Stomach (tissue), 9 donors: Measurements from ENCODE around the gene C16orf96. TPM values are rescaled to one million over a fixed set of nuclear protein-coding genes. Genes with fewer than 3 reads are reported as not detected.

Experiments used
- DNase-seq, 2 donors: peaks; one replicate each; pipeline versions ENCODE4 v3.0.0 to v3.0.0-alpha.2; 2013 to 2019
- H3K27ac ChIP-seq, 5 donors: fragments of 200-600 bp in 4 of 5; sonication (generic) in 4 of 5; one replicate each; pipeline ENCODE4 v1.5.1; 2013 to 2019; ENCODE audit warnings: mild to moderate bottlenecking in 1 of 5, moderate library complexity in 1 of 5
- H3K27me3 ChIP-seq, 3 donors: fragments of 200-600 bp; sonication (generic); one replicate each; pipeline ENCODE4 v1.5.1; 2017 to 2019; ENCODE audit warnings: mixed run types in 1 of 3
- H3K36me3 ChIP-seq, 4 donors: fragments of 200-600 bp; sonication (generic); 1 replicate in 3 of 4; 2 replicates in 1 of 4; pipeline ENCODE4 v1.5.1; 2016 to 2019
- H3K4me1 ChIP-seq, 4 donors: fragments of 200-600 bp; sonication (generic); one replicate each; pipeline ENCODE4 v1.5.1; 2016 to 2019
- H3K4me3 ChIP-seq, 4 donors: fragments of 200-600 bp; sonication (generic) in 3 of 4; one replicate each; pipeline ENCODE4 v1.5.1; 2016 to 2019; ENCODE audit warnings: mild to moderate bottlenecking in 1 of 4
- H3K9me3 ChIP-seq, 4 donors: fragments of 200-600 bp; sonication (generic); one replicate each; pipeline ENCODE4 v1.5.1; 2016 to 2019
- CTCF ChIP-seq, 7 experiments: fragments of 450-650 bp in 4 of 7; fragments of 200-600 bp in 3 of 7; sonication (generic) in 3 of 7; IDR thresholded peaks; one replicate each; pipeline ENCODE4 v1.5.1; 2016 to 2019; ENCODE audit warnings: antibody characterized with exemption in 7 of 7, control low read depth in 2 of 7, mild to moderate bottlenecking in 1 of 7
- EP300 ChIP-seq: sonication (generic); formaldehyde crosslinking; IDR thresholded peaks from one replicate; pipeline ENCODE4 v1.6.1; 2017; ENCODE audit warnings: antibody characterized with exemption
- POLR2A ChIP-seq, 4 donors: fragments of 450-650 bp; IDR thresholded peaks; one replicate each; pipeline ENCODE4 v1.6.1; 2016; ENCODE audit warnings: antibody characterized with exemption in 4 of 4, control low read depth in 2 of 4, mild to moderate bottlenecking in 1 of 4, moderate library complexity in 1 of 4
- POLR2AphosphoS5 ChIP-seq, 3 donors: sonication (generic); formaldehyde crosslinking; IDR thresholded peaks; one replicate each; pipeline ENCODE4 v1.6.1; 2016; ENCODE audit warnings: antibody characterized with exemption in 3 of 3
- WGBS, 5 donors: extraction: QIAGEN DNeasy Blood & Tissue Kit in 3 of 5; methylation state at CpG; one replicate each; pipeline versions ENCODE4 v1.1.5 to v1.1.7; 2013 to 2018; 5-methylcytosine and 5-hydroxymethylcytosine counted together
- intact Hi-C: fragments of 100-400 bp; cut with DNase I; formaldehyde crosslinking; loops from one replicate; pipeline ENCODE4 v1.15.1; 2023; ENCODE audit warnings: low total_unique reads
- polyA plus RNA-seq, 3 donors: library from polyadenylated mRNA; stranded (reverse); fragments of 200-250 nt; gene quantifications; one replicate each; pipeline ENCODE4 v1.2.3, GENCODE V29; 2013
- total RNA-seq, 5 donors: library from RNA; depleted of rRNA; stranded (reverse); fragments of >200 nt; gene quantifications; one replicate each; pipeline versions ENCODE4 v1.1.0 to v1.2.3, GENCODE V29; 2014 to 2016
- donor health status: healthy with polysubstance abuse.
- donor health status: Bipolar disorder and iron deficiency.
- donor health status: healthy.

The C16orf96 gene
- total and polyA plus RNA-seq, 8 donors: 0.37 to 0.43 TPM; not detected in 6

- H3K4me1 ChIP-seq: peaks cover 13 to 75% (median 38%) of the 10 kb centered on the region in 4 donors
- WGBS, 5 donors: 94 to 100% (median 98%) methylated on average over 1 of the region's 1 CpG
- no peak for TF ChIP-seq EP300
- no peak for TF ChIP-seq POLR2AphosphoS5 (IDR thresholded peaks at IDR 0.05)
- no peak for TF ChIP-seq CTCF (IDR thresholded peaks at IDR 0.05)
- TF ChIP-seq POLR2A (IDR thresholded peaks at IDR 0.05): no peak
- DNase-seq: no peak
- H3K27ac ChIP-seq: no peak overlapping the region
- H3K9me3 ChIP-seq: peaks cover 0 to 3% (median 0%) of the 10 kb centered on the region in 4 donors
- H3K36me3 ChIP-seq: peaks cover 10 to 35% (median 29%) of the 10 kb centered on the region in 4 donors
- intact Hi-C loops: no loop called here
- H3K4me3 ChIP-seq: no peak overlapping the region
- no peaks in the 10 kb centered on the region for H3K27me3 ChIP-seq
These were observed 75.3 kb downstream of the C16orf96 start for GRCh38 chr16:4631444-4631843.

DNA sequence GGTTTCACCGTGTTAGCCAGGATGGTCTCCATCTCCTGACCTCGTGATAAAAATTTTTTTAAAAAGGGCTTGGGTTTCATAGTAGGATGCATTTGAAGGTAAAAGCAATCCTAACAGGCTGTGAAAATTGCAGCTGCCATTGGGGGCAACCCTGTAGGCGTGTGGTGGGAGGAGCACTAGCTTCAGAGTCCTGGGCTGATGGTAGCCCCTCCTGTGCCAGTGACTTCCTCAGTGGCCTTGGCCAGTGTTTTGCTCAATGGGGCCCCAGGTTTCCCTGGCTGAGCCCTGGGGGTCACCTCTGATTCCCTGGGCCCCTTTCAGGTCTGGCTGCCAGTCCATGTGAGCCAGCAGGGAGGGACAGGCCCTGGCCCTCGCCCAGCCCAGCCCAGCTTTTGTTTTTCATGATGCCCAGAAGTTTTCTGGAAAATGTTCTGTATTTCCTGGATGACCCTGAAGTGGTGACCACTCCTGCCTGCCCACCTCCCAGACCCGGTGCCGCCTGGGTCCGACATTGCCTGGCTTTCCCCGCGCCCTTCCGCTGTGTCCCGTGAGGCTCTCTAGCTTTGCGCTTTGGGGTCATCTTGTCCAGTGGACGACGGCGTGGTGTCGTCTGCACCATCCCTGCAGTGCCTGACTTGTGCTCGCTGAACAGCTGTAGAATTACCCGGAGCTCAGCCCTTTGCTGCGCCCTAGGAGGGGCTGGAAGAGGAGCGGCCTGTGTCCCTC, 77.9 kb downstream of the C16orf96 start:
- no peaks in the 10 kb centered on the region for H3K27me3 ChIP-seq
- H3K4me1 ChIP-seq: peaks cover 10 to 66% (median 32%) of the 10 kb centered on the region in 4 donors
- H3K27ac ChIP-seq: no peak overlapping the region
- no peak for TF ChIP-seq EP300
- no peak for TF ChIP-seq CTCF (IDR thresholded peaks at IDR 0.05)
- no peak overlapping the region for H3K4me3 ChIP-seq
- intact Hi-C loops: no loop called here
- peaks cover 0 to 3% (median 0%) of the 10 kb centered on the region in 4 donors for H3K9me3 ChIP-seq
- WGBS, 5 donors: 88 to 93% (median 91%) methylated on average over 20 of the region's 20 CpGs
- no peak for DNase-seq
- H3K36me3 ChIP-seq: peaks cover 10 to 36% (median 34%) of the 10 kb centered on the region in 4 donors

DNA sequence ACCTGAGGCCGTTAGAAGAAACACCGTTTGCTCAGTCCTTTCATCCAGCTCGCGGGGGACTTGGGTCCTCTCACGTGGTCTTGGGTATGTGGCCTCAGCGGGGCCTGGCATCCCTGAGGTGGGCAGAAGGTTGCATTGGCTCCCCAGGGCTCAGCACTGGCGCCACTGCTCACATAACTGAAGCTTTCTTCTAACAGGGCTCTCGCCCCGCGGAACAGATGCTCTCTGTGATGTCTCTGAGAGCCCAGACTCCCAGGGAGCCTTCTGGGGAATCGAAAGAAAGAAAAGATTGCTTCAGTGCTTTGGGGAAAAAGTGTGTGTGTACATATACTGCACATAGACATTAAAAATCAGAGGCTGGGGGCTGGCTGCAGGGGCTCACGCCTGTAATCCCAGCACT, 78.6 kb downstream of the C16orf96 start:
- Histone ChIP-seq H3K27ac (no peak overlapping the region), H3K4me1 (peaks cover 16 to 73% (median 38%) of the 10 kb centered on the region in 4 donors), H3K27me3 (no peaks in the 10 kb centered on the region), H3K9me3 (peaks cover 0 to 3% (median 0%) of the 10 kb centered on the region in 4 donors), H3K4me3 (no peak overlapping the region), H3K36me3 (peaks cover 10 to 42% (median 34%) of the 10 kb centered on the region in 4 donors)
- WGBS, 5 donors: 81 to 91% (median 87%) methylated on average over 12 of the region's 12 CpGs
- DNase-seq: no peak
- TF ChIP-seq POLR2AphosphoS5 (IDR thresholded peaks at IDR 0.05) (no peak), CTCF (IDR thresholded peaks at IDR 0.05) (no peak), POLR2A (IDR thresholded peaks at IDR 0.05) (no peak), EP300 (no peak)
- intact Hi-C loops: no loop called here

- Histone ChIP-seq H3K27me3 (no peaks in the 10 kb centered on the region), H3K4me3 (no peak overlapping the region), H3K36me3 (peaks cover 10 to 49% (median 34%) of the 10 kb centered on the region in 4 donors), H3K27ac (no peak overlapping the region), H3K9me3 (peaks cover 0 to 3% (median 0%) of the 10 kb centered on the region in 4 donors), H3K4me1 (peaks cover 29 to 80% (median 52%) of the 10 kb centered on the region in 4 donors)
- no peak for DNase-seq
- TF ChIP-seq EP300: no peak
- TF ChIP-seq CTCF (IDR thresholded peaks at IDR 0.05): no peak
- no peak for TF ChIP-seq POLR2AphosphoS5 (IDR thresholded peaks at IDR 0.05)
- TF ChIP-seq POLR2A (IDR thresholded peaks at IDR 0.05): no peak
- intact Hi-C loops: no loop called here
- WGBS, 5 donors: 88 to 93% (median 89%) methylated on average over 11 to 13 of the region's 13 CpGs
These were observed 80.1 kb downstream of the C16orf96 start for GRCh38 chr16:4636196-4636595.
